ENCODE measurements around the gene ADAMTSL5.

DNA sequence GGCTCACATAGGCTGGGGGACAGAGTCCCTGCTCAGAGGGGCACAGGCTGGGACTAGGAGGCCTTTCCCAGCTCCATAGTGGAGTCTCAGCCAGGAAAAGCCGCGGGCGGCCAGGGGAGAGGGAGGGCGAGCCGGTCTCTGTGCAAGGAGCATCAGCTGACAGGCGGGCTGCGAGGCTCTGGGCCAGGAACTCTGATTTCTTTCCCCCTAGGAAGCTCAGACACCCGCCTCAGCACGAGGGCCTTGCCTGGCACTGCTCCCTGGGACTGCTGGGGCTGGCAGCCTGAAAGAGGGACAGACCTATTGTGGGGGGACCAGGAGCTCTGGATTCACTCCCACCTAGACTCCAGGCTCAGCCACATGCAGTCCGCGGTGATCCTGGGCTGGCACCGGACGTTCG lies 8.8 kb upstream of the ADAMTSL5 start:
- no peak for TF ChIP-seq POLR2A (IDR thresholded peaks at IDR 0.05)
- TF ChIP-seq, protein P1, sequence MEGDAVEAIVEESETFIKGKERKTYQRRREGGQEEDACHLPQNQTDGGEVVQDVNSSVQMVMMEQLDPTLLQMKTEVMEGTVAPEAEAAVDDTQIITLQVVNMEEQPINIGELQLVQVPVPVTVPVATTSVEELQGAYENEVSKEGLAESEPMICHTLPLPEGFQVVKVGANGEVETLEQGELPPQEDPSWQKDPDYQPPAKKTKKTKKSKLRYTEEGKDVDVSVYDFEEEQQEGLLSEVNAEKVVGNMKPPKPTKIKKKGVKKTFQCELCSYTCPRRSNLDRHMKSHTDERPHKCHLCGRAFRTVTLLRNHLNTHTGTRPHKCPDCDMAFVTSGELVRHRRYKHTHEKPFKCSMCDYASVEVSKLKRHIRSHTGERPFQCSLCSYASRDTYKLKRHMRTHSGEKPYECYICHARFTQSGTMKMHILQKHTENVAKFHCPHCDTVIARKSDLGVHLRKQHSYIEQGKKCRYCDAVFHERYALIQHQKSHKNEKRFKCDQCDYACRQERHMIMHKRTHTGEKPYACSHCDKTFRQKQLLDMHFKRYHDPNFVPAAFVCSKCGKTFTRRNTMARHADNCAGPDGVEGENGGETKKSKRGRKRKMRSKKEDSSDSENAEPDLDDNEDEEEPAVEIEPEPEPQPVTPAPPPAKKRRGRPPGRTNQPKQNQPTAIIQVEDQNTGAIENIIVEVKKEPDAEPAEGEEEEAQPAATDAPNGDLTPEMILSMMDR (IDR thresholded peaks at IDR 0.05), result no peak

Measured in lower leg skin (tissue), 3 donors.